HepG2 (cell line): Measurements from ENCODE around the gene PRRC2A. TPM values are rescaled to one million over a fixed set of nuclear protein-coding genes. Genes with fewer than 3 reads are reported as not detected.
A peak's percentile ranks its signal among the peaks of the same experiment; 100 is the strongest.

ENCODE experiments used
- CEBPB ChIP-seq: IDR thresholded peaks from 2 replicates; pipeline ENCODE4 v1.6.1; 2011; ENCODE audit warnings: low read depth, low read length, improper control_type of control experiment, borderline replicate concordance
- DR1 ChIP-seq: sonication (generic); formaldehyde crosslinking; IDR thresholded peaks from 2 replicates; pipeline ENCODE4 v1.8.0; 2021; ENCODE audit warnings: mild to moderate bottlenecking, missing genetic modification reagents, inconsistent platforms
- E2F5 ChIP-seq: sonication (generic); formaldehyde crosslinking; conservative IDR thresholded peaks from 2 replicates; pipeline ENCODE4 v1.4.0; 2020; ENCODE audit warnings: missing genetic modification reagents
- FOXO4 ChIP-seq: sonication (generic); formaldehyde crosslinking; conservative IDR thresholded peaks from 2 replicates; pipeline ENCODE4 v1.8.1; 2023; ENCODE audit warnings: missing genetic modification reagents
- GPBP1L1 ChIP-seq: sonication (generic); formaldehyde crosslinking; IDR thresholded peaks from 2 replicates; pipeline ENCODE4 v1.5.0; 2020; ENCODE audit warnings: mild to moderate bottlenecking, missing genetic modification reagents
- GTF2F1 ChIP-seq: fragments of 150-350 bp; IDR thresholded peaks from 2 replicates; pipeline ENCODE4 v1.6.1; 2014; ENCODE audit warnings: low read length
- KDM3A ChIP-seq: IDR thresholded peaks from 2 replicates; pipeline ENCODE4 v1.6.1; 2018; ENCODE audit warnings: low read depth, missing compliant biosample characterization
- MED13 ChIP-seq: sonication (generic); formaldehyde crosslinking; IDR thresholded peaks from 2 replicates; pipeline ENCODE4 v1.5.0; 2020; ENCODE audit warnings: missing genetic modification reagents
- MNT ChIP-seq: fragments of 450-650 bp; IDR thresholded peaks from 2 replicates; pipeline ENCODE4 v1.6.1; 2016
- NR3C1 ChIP-seq: sonication (generic); formaldehyde crosslinking; IDR thresholded peaks from 2 replicates; pipeline ENCODE4 v1.4.0; 2020; ENCODE audit warnings: missing genetic modification reagents
- RARG ChIP-seq: sonication (generic); formaldehyde crosslinking; IDR thresholded peaks from 2 replicates; pipeline ENCODE4 v1.4.0; 2020; ENCODE audit warnings: low read depth, mild to moderate bottlenecking, missing genetic modification reagents
- SCMH1 ChIP-seq: sonication (generic); formaldehyde crosslinking; IDR thresholded peaks from 2 replicates; pipeline ENCODE4 v1.9.0; 2021; ENCODE audit warnings: missing genetic modification reagents, mild to moderate bottlenecking, borderline replicate concordance
- SUZ12 ChIP-seq: fragments of 150-350 bp; IDR thresholded peaks from 2 replicates; pipeline ENCODE4 v1.6.1; 2014; ENCODE audit warnings: low read depth, low read length
- SYNCRIP ChIP-seq: fragments of 200-400 bp; formaldehyde crosslinking; IDR thresholded peaks from 2 replicates; pipeline ENCODE4 v1.6.1; 2018; ENCODE audit warnings: mild to moderate bottlenecking, low read depth, low read length; ENCODE audit not compliant: insufficient read depth
- ZBTB34 ChIP-seq: sonication (generic); formaldehyde crosslinking; IDR thresholded peaks from 2 replicates; pipeline ENCODE4 v1.8.0; 2022; ENCODE audit warnings: mild to moderate bottlenecking, missing genetic modification reagents
- ZBTB42 ChIP-seq: sonication (generic); formaldehyde crosslinking; IDR thresholded peaks from 2 replicates; pipeline ENCODE4 v1.5.0; 2020; ENCODE audit warnings: mild to moderate bottlenecking, missing genetic modification reagents
- ZFAT ChIP-seq: sonication (generic); formaldehyde crosslinking; conservative IDR thresholded peaks from 2 replicates; pipeline ENCODE4 v1.8.1; 2023; ENCODE audit warnings: missing genetic modification reagents, inconsistent platforms
- ZFYVE20 ChIP-seq: sonication (generic); formaldehyde crosslinking; IDR thresholded peaks from 2 replicates; pipeline ENCODE4 v1.8.0; 2023; ENCODE audit warnings: low read depth, mild to moderate bottlenecking, moderate library complexity, missing genetic modification reagents, borderline replicate concordance
- ZNF430 ChIP-seq: sonication (generic); formaldehyde crosslinking; IDR thresholded peaks from 2 replicates; pipeline ENCODE4 v1.9.0; 2021; ENCODE audit warnings: mild to moderate bottlenecking, missing genetic modification reagents
- polyA plus RNA-seq, 8 experiments: library from polyadenylated mRNA; depleted of rRNA in 3 of 8; stranded (reverse) in 7 of 8; unstranded in 1 of 8; fragments of >200 nt; fragmentation: Illumina TruSeq in 4 of 8; extraction: Trizol in 4 of 8; gene quantifications; 2 replicates each; pipeline versions ENCODE4 v1.2.1 to v1.2.3, GENCODE V29; 2011 to 2016; ENCODE audit warnings: low read depth in 4 of 8, missing spikeins in 1 of 8, mixed read lengths in 1 of 8; ENCODE audit not compliant: insufficient read depth in 1 of 8
- total RNA-seq, 5 experiments: library from RNA; depleted of rRNA; stranded (reverse); fragments of >200 nt; fragmentation: Illumina TruSeq; extraction: Trizol; gene quantifications; 2 replicates each; pipeline ENCODE4 v1.2.3, GENCODE V29; 2016; ENCODE audit warnings: low read depth in 1 of 5

The PRRC2A gene
- total and polyA plus RNA-seq, 2 of the 13 experiments (the other 11 are each of a cell fraction or from before 2014, with no cell fraction given): 38.9 to 47.4 TPM

- TF ChIP-seq ZBTB34: no peak
- TF ChIP-seq E2F5: peak; percentile 89; the same call in 1 of the 2 replicates
- no peak for TF ChIP-seq GPBP1L1 (CRISPR knock-in tag)
- TF ChIP-seq MED13 (CRISPR knock-in tag): peak; percentile 36; the same call in 1 of the 2 replicates
- TF ChIP-seq ZNF430 (CRISPR knock-in tag): 0 out of 2 replicates have a peak, but pooled peaks have one; percentile 40
- no peak for TF ChIP-seq SCMH1
- TF ChIP-seq CEBPB: peak; percentile 50; the same call in 1 of the 2 replicates
- no peak for TF ChIP-seq ZFAT (CRISPR knock-in tag)
- TF ChIP-seq SUZ12: no peak
- no peak for TF ChIP-seq NR3C1 (CRISPR knock-in tag)
- 0 out of 2 replicates have a peak, but pooled peaks have one; percentile 14 for TF ChIP-seq FOXO4 (CRISPR knock-in tag)
- no peak for TF ChIP-seq ZFYVE20 (CRISPR knock-in tag)
- no peak; the same call in 1 of the 2 replicates for TF ChIP-seq KDM3A
- peak; percentile 86 for TF ChIP-seq MNT
- TF ChIP-seq SYNCRIP: no peak
- TF ChIP-seq DR1 (CRISPR knock-in tag): no peak; the same call in 1 of the 2 replicates
- TF ChIP-seq RARG (CRISPR knock-in tag): no peak
- no peak; the same call in 1 of the 2 replicates for TF ChIP-seq GTF2F1
- no peak for TF ChIP-seq ZBTB42 (CRISPR knock-in tag)
Measured at GRCh38 chr6:31664790-31665500, 44.4 kb downstream of the PRRC2A start, which contains the start of gene GPANK1 (continued).
